ENCODE results near the gene HYAL4.

HYAL4 gene

DNA sequence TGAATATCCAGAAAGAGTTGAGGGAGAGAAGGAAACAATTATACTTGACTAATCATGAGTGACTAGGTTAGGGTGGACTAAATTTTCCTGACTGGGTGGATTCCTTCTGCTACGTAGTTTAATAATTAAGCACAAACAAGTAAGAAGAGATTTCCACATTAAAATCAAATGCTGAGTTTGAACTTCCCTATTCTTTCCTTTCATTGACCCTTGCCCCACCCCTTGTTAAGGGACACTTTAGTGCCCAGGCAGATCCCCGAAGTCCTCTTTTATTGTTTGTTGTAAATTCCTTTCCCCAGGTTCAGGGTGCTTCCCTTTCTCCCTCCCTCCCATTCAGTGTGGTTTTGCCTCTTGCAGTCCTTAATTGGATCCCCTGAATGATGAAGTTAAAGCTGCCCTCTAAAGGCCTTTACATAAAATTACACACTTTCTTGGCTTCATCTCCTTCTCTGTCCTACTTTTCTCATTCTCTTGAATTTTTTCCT lies 71.3 kb downstream of the HYAL4 start:
- DNase-seq (ENCODE audit: low read depth in 2 of 2): no peak

DNA sequence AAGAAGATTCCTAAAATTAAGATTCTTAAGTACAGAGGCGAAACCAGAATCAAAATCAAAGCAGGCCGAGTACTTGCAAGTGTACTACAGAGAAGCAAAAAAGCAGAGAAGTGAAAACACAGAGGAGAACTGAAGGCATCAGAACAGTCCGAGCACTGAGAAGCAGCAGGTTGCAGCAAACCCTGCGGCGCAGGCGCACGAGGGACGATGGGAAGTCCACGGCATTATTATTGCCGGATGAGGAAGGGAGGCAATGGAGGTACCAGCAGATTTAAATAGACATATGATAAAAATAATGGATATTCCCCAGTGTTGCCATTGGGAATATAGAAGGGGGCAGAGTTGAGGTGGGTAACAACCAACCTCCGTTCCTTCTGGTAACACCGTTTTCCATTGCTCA lies 72.9 kb downstream of the HYAL4 start:
- DNase-seq (ENCODE audit: low read depth in 2 of 2): no peak

DNA sequence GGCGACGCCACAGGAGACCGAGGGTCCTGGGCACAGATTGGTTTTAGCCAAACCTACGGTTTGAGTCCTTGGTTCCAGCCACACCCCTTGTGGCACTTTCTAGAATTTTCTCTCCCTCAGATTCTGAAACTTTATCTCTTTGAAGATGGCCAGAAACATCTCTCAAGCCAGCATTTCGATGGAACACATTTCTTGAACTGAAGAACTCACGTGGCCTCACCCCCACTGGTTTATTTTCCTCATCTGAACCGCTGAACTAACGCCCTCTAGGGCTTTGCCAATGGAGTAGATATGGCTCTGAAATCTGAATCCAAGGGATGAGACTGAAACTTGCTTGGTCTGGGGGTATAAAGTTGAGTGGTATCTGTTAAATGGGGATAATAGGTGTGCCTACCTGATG lies 73.3 kb downstream of the HYAL4 start:
- DNase-seq (ENCODE audit: low read depth in 2 of 2): no peak

DNA sequence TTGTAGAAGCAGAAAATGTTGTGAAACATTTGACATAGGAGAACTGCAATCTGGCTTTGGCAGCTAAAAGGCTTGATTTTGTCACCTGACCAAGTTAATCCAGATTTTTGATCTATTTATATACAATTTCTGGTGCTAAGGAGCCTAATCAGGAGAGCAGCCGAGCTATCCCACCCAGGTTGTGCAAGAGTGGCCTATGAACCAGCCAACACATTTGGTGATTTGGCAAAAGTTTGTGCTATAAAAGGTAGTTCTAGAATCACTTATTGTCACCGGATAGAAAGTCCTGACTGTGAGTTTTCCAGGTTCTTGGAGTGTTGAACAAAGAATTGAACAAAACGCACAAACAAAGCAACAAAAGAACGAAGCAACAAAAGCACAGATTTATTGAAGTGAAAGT lies 78.6 kb downstream of the HYAL4 start:
- DNase-seq (ENCODE audit: low read depth in 2 of 2): no peak

DNA sequence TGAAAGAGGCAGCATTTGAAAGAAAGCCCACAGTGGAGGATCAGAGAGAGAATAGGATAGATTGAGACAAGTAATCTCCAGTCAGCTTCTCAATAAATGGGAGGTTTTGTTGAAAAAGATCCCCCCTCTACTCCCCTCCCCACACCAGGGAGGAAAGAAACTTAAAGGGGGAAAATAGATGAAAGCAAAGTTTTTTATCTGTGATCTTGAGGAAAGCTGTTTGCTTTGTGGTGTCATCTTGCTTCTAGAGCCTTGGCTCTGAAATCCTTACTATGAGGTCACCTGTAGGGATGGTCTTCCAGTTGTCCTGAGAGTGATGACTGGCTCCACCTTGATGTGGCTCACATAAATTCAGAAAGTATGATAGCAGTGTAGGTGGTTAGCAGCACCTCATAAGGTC lies 80.0 kb downstream of the HYAL4 start, which contains the start of gene SPAM1:
Gene SPAM1 (plus strand): TSS at position 301 of the 400 bp plus-strand sequence. CDS start 28,330 bp downstream, outside the sequence.
- DNase-seq (ENCODE audit: low read depth in 2 of 2): no peak
